Measurements from ENCODE around the gene WBP11.
"Not testable (repeated sequence)": the region's sequence is repeated elsewhere in the genome, so short reads cannot be mapped to it uniquely, and the experiment has no call there.

The WBP11 gene

DNA sequence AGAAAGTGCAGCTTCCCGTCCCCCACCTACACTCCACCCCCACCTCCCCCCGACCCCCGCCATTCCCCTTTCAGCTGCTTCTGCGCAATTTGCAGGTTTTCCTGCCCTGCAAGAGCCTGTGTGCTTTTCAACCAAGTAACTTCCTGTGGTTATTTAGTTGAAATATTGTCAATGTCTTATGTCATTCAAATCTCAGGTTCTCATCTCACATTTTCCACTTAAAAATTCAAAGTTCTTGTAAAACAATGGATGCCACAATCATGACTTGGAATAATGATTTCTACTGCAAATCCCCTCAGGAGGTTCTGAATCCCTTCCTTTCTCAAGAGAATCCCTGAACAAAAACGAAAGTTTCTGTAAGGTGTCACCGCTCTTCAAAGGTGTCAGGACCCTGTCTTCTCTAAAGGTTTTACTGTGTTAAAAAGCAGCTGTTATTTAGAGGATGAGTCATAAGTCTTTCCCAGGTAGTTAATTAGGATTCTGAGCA, 31.6 kb downstream of the WBP11 start:
- peak; percentile 43 for DNase-seq (ENCODE audit: low spot score)

DNA sequence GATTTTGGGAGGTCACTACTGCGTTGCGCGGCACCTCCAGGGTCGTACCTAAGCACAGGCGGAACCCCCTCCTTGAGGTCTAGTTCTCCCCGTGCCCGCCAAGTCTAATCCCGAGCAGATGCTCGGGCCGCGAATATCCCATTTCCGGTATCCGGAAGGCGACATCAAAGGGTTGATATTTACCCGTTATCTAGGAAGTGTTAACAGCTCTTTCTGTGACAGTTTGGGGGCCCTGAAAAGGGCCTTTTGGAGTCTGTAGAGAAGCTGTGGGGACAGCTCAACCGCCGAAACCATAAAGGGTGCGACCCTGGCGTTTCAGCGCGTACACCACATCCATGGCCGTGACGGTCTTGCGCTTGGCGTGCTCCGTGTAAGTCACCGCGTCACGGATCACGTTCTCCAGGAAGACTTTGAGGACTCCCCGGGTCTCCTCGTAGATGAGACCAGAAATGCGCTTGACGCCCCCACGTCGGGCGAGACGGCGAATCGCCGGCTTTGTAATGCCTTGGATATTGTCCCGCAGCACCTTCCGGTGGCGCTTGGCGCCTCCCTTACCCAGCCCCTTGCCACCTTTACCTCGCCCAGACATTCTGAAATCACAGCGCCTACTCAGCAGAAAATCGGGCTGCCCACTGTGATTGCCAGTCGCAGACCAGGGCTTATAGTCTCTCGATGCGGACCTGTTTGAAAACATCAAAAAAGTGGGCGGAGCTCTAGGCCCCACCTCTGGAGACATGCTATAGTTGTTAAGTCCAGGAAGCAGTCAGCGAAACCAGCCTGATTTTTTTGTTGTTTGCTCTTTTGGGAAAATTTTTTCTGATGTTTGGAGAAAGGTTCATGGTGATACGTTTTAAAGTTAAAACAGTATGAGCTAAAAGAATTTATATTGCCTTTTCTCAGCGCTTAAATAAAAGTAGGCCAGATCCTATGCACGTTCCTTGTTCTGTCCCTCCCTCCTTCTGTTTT, 32.5 kb downstream of the WBP11 start:
- DNase-seq (ENCODE audit: low spot score) = peak; percentile 68

DNA sequence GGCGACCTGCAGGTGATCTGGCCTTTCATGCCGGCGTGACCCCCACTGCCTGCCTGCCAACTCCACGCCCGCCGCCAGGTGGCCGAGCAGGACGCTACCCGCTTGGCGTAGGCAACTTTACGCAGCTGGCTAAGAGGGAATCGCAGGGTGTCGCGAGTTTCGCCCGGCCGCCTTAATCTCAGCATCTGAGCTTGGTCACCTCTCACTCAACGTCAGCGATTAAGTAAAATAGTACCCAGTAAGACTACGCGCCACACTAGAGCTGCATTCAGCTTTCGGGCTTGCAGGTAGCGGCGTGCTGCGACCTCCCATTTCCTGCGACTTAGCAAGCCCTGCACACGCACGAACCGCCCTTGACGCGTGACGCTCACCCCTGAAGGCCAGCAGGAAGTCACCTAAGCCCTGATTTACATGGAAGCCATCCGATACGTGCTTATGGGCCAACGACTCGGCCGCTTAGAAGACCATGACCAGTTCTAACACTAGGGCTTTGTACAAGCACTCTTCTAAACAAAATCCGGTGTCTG, 33.2 kb downstream of the WBP11 start:
- peak; percentile 66 for DNase-seq (ENCODE audit: low spot score)

GRCh38 chr12:14769466-14769968, 33.8 kb downstream of the WBP11 start:
- peak; percentile 57 for DNase-seq (ENCODE audit: low spot score)

- DNase-seq (ENCODE audit: low spot score) = no peak
These were observed 34.4 kb downstream of the WBP11 start for GRCh38 chr12:14768823-14769405.

- no peak for DNase-seq (ENCODE audit: low spot score)
These were observed 35.7 kb downstream of the WBP11 start for GRCh38 chr12:14767617-14768016.

DNA sequence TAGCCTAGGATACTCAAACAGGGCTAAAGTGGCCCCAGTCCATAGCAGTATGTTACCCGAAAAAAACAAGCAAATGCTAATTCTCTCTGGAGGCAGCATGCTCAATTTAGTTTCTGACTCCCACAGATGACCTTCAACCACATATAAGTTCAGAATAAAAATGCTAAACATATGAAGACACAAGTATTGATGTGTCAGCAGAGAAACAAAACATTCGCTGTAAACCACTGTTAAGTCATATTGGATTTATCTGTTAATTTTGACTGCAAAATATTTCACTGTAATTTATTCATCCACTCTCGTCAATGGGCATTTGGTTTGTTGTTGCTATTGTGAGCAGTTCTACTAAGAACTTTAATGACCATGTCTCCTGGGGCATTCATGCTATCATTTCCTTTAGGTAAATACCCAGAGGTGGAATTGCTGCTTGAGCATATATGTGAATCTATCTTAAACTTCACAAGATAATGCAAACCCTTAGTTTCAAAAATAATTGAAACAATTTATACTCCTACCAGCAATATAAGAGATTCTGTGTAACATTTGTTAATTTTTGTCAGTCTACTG, 36.5 kb downstream of the WBP11 start:
- no peak for DNase-seq (ENCODE audit: low spot score)

GRCh38 chr12:14766020-14766419, 37.3 kb downstream of the WBP11 start:
- not testable (repeated sequence) for DNase-seq (ENCODE audit: low spot score)

DNA sequence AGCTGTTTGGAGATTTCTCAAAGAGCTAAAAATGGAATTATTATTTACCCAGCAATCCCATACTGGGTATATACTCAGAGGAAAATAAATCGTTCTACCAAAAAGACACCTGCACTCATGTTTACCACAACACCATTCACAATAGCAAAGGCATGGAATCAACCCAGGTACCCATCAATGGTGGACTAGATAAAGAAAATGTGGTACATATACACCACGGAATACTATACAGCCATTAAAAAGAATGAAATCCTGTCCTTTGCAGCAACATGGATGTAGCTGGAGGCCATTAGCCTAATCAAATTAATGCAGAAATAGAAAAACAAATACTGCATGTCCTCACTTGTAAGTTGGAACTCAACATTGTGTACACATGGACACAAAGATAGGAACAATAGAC, 37.9 kb downstream of the WBP11 start:
- DNase-seq (ENCODE audit: low spot score) = no peak

- not testable (repeated sequence) for DNase-seq (ENCODE audit: low spot score)
These were observed 43.5 kb downstream of the WBP11 start for GRCh38 chr12:14759711-14760280.

DNA sequence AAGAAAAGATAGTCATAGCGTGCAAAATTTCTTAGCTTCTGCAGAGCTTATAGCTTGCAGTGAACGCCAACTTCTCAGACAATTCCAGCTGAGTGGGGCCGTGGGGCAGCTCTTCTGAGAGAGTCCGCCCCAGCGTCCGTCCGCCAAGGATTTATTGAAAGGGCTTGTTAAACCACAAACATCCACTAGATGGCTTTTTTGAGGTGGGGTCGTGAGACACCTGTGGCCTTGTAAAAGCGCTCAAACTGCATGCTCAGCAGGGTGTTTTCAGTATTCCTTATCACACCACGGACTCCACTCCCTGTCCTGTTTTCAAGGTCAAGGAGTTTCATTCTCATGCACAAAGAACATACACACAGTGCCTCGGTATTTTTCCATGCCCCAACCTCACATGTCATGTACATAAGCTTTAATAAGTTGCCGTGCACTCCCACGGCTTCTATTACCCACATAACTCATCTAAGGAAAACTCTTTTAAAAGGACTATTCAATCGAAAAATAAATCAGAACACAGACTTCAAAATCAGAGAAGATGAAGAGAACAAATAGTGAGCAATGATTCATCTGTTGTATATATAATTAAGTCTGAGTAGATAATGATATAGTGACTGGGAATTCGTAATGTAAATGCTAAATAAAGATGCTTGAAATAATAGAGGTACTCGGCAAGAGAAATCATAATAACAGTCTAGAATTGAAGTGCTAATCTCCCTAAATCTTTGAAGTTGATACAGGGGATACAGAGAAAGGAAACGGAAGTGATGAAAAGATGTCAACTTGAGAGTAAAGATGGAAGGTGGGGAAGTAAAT, 46.7 kb downstream of the WBP11 start:
- peak; percentile 51 for DNase-seq (ENCODE audit: low spot score)

DNA sequence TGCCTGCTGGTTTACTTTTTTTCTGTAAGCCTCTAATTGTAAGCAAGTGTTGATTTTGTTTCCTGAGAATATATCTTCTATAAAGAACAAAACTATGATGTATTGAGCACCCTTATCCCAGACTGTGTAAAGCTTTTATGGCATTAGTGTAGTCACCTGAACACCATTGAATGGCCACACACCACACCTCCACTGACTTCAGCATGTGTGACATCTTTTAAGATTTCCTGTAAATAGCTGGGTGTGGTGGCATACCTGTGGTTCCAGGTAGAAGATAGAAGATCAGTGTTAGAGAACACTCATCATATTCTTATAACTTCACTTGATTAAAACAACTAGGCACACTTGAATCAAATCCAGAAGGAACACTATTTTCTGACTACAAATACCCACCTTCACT, 51.3 kb downstream of the WBP11 start:
- no peak for DNase-seq (ENCODE audit: low spot score)

GRCh38 chr12:14743061-14743460, 60.2 kb downstream of the WBP11 start:
- no peak for DNase-seq (ENCODE audit: low spot score)

DNA sequence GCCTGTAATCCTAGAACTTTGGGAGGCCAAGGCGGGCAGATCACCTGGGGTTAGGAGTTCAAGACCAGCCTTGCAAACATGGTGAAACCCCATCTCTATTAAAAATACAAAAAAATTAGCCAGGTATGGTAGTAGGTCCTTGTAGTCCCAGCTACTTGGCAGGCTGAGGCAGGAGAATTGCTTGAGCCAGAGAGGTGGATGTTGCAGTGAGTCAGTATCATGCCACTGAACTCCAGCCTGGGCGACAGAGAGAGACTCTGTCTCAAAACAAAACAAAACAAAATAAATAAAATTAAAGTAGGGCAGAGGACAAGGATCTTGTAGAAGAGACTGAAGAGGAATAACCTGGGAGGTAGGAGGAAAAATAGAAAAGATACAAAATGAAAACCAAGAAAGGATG, 61.3 kb downstream of the WBP11 start:
- DNase-seq (ENCODE audit: low spot score) = no peak

DNA sequence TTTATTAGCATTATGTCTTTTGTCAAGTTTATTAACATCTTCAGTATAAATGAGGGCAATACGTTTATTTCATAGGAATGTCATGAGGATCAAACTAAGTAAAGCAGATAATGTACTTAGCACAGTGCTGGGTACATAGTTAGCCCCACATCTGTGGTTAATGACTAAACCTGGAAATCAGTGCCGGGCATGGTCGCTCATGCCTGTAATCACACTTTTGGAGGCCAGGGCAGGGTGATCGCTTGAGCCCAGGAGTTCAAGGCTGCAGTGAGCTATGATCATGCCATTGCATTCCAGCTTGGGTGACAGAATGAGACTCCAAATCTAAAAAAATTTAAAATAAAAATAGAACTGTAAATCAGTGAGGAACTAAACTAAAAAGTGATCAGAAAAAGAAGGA, 62.1 kb downstream of the WBP11 start:
- DNase-seq (ENCODE audit: low spot score) = no peak

GRCh38 chr12:14736441-14736840, 66.8 kb downstream of the WBP11 start:
- DNase-seq (ENCODE audit: low spot score) = not testable (repeated sequence)
